NB4 (cell line): Measurements from ENCODE around the gene COPE.

Experiments
- DNase-seq: peaks from one replicate; pipeline ENCODE4 v3.0.0; 2010; ENCODE audit warnings: low read depth
- H3K4me3 ChIP-seq: one replicate; pipeline ENCODE4 v1.5.1; 2011; ENCODE audit warnings: mild to moderate bottlenecking, low read depth, low read length, moderate library complexity
- MYC ChIP-seq: IDR thresholded peaks from 2 replicates; pipeline ENCODE4 v1.6.1; 2011; ENCODE audit warnings: low read depth, low read length
- POLR2A ChIP-seq: IDR thresholded peaks from 2 replicates; pipeline ENCODE4 v1.6.1; 2011; ENCODE audit warnings: mild to moderate bottlenecking; ENCODE audit not compliant: insufficient read length; ENCODE audit errors: extremely low read depth
- TF ChIP-seq, protein P1 (sequence below): IDR thresholded peaks from one replicate; pipeline ENCODE4 v1.5.1; 2012; ENCODE audit warnings: low read depth, low read length
- TF ChIP-seq, protein P2 (sequence below): IDR thresholded peaks from 2 replicates; pipeline ENCODE4 v1.6.1; 2011; ENCODE audit warnings: low read depth, low read length

COPE gene

DNA sequence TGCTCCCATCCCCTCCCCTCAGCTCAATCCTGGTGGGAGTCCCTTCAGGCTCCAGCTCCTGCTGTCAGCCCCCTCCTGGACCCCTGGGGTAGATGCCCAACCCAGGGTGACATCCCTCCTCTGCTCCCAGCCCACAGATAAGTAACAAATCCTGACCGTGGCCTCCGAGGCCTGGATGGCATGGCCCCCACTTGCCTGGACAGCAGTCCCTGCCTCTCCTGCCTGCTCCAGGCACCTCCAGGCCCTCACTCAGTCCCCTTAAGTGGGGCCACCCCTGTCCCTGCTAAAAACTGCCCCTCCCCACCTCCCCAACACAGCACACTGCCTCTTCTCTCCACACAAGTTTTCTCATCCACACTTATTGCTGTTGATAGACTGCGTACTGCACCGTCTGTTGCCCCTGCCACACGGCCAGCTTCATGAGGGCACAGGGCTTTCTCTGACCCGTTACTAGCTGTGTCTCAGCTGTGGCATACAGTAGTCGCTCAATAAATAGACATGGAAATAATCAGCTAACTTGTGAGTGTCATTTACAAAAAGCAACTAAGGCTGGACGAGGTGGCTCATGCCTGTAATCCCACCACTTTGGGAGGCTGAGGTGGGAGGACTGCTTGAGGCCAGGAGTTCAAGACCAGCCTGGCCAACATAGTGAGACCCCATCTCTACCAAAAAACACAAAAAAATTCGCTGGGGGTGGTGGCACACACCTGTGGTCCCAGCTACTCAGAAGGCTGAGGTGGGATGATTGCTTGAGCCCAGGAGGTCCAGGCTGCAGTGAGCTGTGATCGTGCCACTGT is 29.0 kb downstream of the COPE start:
- TF ChIP-seq, protein P1, sequence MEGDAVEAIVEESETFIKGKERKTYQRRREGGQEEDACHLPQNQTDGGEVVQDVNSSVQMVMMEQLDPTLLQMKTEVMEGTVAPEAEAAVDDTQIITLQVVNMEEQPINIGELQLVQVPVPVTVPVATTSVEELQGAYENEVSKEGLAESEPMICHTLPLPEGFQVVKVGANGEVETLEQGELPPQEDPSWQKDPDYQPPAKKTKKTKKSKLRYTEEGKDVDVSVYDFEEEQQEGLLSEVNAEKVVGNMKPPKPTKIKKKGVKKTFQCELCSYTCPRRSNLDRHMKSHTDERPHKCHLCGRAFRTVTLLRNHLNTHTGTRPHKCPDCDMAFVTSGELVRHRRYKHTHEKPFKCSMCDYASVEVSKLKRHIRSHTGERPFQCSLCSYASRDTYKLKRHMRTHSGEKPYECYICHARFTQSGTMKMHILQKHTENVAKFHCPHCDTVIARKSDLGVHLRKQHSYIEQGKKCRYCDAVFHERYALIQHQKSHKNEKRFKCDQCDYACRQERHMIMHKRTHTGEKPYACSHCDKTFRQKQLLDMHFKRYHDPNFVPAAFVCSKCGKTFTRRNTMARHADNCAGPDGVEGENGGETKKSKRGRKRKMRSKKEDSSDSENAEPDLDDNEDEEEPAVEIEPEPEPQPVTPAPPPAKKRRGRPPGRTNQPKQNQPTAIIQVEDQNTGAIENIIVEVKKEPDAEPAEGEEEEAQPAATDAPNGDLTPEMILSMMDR = no peak
- TF ChIP-seq POLR2A (no peak), MYC (no peak)
- TF ChIP-seq, protein P2, sequence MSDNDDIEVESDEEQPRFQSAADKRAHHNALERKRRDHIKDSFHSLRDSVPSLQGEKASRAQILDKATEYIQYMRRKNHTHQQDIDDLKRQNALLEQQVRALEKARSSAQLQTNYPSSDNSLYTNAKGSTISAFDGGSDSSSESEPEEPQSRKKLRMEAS = no peak
- no peak for DNase-seq
- H3K4me3 ChIP-seq = no peak overlapping the region

DNA sequence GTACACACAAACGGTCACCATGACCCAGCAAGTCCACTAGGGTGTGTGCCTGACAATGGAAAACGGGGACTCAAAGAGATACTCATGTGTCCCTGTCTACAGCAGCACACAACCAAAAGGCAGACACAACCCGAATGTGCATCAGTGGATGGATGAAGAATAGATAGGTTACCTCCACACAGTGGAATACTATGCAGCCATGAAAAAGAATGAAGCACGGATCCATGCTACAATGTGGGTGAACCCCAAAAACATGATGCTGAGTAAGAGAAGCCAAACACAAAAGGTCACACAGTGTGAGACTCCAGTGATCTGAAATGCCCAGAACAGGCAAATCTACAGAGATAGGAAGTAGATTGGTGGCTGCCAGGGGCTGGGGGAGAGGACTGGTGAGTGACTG is 32.2 kb downstream of the COPE start:
- H3K4me3 ChIP-seq = no peak overlapping the region
- TF ChIP-seq, protein P2 = no peak
- TF ChIP-seq MYC = no peak
- no peak for TF ChIP-seq POLR2A
- TF ChIP-seq, protein P1 = no peak
- DNase-seq = no peak

DNA sequence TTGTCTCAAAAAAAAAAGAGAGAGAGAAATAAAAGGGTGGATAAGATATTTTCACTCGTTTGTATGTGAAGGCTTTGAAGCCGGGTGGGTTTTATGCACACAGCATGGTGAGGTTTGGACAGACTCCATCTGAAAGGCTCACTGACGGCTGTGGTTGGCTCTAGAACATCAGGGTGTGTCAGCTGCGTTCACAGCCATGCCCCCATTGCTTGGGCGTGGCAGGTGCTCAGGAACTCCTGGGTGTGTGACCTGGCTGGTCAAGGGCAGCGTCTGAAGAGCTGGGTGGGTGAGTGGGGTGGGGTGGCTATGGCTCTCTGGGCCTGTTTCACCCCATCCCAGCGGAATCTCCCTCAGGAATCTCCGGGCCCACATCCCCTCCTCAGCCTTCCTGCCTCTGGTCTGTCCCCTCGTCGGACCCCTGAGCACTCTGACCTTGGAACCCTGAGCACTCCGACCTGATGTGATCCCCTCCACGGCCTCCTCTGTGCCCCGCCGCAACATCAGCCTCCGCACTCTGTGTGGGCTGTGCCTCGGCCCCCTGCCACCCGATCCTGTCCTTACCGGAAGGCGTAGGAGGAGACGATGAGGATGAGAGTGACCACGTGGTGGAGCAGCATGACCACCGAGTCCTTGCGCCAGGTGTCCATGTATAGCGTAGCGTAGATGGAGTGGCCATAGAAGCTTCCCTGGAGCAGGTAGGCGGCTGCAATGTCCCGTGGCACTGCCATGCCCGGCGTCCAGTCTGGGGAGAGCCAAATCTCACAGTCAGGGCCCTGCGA is 35.5 kb downstream of the COPE start:
- DNase-seq = no peak
- H3K4me3 ChIP-seq = no peak overlapping the region
- TF ChIP-seq, protein P2 = no peak
- TF ChIP-seq, protein P1 = no peak
- TF ChIP-seq POLR2A (no peak), MYC (no peak)

DNA sequence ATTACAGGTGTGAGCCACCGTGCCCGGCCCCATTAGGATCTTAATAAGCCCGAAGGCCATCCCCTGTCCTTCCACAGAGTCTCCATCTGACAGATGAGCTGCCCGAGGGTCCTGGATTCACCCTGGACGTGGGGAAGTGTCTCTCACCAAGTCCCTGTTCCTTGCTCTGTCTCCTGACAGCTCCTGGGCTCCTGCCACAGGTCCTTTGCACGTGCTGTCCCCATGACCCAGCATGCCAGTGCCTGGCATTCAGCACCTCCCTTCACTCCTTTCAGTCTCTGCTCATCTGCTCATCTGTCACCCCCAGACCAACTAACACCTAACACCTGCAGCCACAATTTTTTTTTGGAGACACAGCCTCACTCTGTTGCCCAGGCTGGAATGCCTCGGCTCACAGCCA is 37.7 kb downstream of the COPE start:
- TF ChIP-seq, protein P2 = no peak
- TF ChIP-seq MYC = no peak
- no peak for TF ChIP-seq POLR2A
- TF ChIP-seq, protein P1 = no peak
- no peak for DNase-seq
- H3K4me3 ChIP-seq = no peak overlapping the region

DNA sequence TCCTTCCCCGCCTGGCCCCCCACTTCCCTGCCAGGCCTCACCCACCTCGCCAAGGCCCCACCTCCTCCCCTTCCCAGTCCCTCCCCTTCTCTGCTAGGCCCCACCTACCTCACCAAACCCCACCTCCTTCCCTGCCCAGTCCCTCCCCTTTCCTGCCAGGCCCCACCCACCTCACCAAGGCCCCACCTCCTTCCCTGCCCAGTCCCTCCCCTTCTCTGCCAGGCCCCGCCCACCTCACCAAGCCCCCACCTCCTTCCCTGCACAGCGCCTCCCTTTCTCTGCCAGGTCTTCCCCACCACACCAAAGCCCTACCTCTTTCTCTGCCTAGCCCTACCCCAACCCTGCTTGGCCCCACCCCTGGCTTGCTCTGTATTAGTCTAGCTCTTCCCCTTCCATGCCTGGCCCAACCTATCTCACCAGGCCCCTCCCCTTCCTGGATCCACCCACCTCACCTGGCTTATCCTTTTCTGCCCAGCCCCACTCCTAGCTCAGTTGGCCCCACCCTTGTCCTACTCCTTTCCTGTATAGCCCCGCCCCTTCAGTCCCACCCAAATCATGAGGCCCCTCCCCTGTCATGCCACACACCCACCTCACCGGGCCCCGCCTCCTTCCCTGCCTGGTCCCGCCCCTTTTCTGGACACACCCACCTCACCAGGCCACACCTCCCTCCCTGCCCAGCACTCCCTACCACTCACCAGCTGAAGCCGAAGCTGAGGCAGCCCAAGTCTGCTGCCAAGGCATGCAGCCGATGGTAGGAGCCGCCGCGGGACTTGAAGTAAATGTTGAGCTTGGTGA is 39.4 kb downstream of the COPE start:
- DNase-seq = peak; percentile 63
- no peak overlapping the region for H3K4me3 ChIP-seq
- TF ChIP-seq, protein P1 = no peak
- TF ChIP-seq POLR2A = no peak
- TF ChIP-seq MYC = no peak
- TF ChIP-seq, protein P2 = no peak
